ENCODE data around the gene SLC30A10.
"Not testable (repeated sequence)": the region's sequence is repeated elsewhere in the genome, so short reads cannot be mapped to it uniquely, and the experiment has no call there.

The SLC30A10 gene

DNA sequence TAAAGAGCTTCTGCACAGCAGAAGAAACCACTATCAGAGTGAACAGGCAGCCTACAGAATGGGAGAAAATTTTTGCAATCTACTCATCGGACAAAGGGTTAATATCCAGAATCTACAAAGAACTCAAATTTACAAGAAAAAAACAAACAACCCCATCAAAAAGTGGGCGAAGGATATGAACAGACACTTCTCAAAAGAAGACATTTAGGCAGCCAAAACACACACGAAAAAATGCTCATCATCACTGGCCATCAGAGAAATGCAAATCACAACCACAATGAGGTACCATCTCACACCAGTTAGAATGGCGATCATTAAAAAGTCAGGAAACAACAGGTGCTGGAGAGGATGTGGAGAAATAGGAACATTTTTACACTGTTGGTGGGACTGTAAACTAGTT is 36.5 kb downstream of the SLC30A10 start:
- not testable (repeated sequence) for DNase-seq (ENCODE audit: low read depth)

DNA sequence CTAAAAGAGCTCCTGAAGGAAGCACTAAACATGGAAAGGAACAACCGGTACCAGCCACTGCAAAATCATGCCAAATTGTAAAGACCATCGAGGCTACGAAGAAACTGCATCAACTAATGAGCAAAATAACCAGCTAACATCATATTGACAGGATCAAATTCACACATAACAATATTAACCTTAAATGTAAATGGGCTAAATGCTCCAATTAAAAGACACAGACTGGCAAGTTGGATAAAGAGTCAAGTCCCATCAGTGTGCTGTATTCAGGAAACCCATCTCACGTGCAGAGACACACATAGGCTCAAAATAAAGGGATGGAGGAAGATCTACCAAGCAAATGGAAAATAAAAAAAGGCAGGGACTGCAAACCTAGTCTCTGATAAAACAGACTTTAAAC is 39.7 kb downstream of the SLC30A10 start:
- DNase-seq (ENCODE audit: low read depth), result not testable (repeated sequence)

DNA sequence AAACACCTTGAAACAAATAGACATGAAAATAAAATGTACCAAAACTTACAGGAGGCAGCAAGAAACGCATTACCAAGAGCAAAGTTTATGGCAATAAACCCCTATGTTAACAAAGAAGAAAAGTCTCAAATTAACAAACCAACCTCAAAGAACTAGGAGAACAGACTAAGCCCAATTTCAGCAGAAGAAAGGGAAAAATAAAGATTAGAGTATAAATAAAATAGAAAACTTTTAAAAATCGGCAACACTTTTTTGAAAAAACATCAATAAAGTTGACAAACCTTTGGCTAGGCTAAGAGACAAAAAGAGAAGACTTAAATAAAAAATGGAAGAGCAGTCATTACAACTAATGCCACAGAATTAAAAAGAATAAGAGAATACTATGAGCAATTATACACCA is 42.7 kb downstream of the SLC30A10 start:
- DNase-seq (ENCODE audit: low read depth), result no peak

DNA sequence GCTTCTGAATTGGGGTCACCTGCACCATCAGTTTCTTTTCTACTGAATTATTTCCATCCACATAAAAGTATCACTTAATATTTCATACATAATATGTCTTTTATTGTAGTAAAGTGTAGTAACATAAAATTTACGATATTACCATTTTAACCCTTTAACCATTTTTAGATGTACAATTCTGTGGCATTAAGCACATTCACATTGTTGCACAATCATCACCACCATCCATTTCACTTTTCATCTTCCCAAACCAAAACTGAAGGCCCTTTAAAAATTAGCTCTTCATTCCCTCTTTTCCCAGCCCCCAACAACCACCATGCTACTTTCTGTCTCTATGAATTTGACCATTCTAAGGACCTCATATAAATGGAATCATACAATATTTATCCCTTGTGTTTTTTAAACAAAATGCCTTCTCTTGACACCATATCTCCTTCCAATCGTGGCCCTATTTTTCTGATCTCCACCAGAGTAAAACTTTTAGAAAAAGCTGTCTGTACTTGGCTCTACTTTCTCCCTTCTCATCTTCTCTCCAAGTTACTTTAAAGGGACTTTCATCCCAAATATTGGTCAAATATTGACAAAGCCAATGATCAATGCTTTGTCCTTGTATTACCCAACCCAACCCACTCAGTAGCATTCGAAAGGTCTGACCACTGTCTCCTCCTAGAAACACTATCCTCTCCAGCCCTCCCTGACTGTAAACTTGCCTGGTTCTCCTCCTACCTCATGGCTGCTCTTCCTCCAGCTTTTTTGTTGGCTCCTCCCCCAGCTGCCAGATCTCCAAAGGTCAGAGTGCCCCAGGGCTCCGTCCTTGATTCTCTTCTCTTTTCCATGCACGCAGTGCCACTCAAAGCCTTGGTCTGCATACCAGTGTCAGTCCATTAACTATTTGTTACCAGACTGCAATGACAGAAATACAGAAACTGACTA is 44.7 kb downstream of the SLC30A10 start:
- DNase-seq (ENCODE audit: low read depth), result no peak

DNA sequence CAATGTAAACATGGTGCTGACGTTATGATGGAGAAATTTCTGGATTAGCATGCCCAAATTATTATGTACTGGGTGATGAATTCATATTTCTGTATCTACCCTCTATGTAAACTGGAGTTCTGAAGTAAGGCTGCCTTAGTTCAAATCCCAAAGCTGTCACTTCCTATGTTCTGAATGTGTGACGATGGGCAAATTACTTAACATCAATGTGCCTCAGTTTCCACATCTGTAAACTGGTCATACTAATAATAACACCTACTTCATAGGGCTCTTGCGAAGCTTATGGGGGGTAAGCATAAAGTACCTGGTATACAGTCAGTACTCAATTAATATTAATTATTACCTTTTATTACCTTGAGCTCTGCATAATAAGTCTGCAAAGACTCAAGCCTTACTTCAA is 45.6 kb downstream of the SLC30A10 start:
- no peak for DNase-seq (ENCODE audit: low read depth)

DNA sequence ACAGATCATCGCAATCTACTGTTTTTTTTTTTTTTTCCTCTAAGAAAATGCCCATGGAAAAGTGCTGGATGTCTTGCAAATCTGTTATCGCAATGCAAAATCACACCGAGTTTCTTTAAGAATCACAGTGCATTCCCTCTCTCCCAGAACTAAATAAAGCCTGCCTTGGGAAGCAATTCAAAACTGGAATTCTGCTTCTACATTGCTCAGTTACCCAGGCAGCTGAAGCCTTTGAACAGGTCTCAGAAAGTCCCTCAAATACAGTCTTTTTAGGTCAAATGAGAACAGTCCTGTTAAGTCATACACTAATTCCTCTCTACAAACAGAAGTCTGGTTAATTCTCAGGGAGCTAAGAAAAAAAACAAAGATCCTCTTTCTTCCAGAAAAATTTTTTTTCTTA is 46.3 kb downstream of the SLC30A10 start:
- no peak for DNase-seq (ENCODE audit: low read depth)

DNA sequence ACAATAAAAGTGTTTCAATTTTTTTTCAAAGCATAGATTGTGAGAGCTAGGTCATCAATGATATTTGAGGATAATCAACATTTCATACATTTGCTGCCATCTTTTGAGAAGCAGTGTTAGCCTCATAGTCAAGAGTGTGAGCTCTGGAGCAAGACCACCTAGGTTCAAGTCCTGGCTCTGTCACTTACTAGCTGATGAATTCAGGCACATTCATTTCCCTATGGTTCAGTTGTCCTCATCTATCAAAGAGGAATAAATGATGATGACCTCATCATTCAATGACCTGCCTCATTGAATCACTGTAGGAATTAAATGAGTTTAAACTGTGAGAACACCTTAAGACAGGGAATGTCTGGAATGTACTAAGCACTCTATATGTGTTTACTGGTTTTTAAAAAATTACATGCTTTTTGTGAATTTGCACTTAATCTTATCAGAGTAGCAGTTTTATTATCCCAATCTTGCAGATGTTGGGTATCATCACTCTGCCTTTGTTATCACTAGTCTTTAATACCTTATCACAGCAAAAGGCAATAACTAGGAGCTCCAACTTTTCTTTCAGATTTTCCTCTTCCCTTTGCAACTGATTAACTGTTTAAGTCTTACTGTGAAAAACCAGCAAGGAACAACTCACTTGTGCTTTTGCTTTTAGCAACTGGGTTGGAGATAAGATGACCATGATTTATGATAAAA is 47.4 kb downstream of the SLC30A10 start:
- DNase-seq (ENCODE audit: low read depth), result no peak

DNA sequence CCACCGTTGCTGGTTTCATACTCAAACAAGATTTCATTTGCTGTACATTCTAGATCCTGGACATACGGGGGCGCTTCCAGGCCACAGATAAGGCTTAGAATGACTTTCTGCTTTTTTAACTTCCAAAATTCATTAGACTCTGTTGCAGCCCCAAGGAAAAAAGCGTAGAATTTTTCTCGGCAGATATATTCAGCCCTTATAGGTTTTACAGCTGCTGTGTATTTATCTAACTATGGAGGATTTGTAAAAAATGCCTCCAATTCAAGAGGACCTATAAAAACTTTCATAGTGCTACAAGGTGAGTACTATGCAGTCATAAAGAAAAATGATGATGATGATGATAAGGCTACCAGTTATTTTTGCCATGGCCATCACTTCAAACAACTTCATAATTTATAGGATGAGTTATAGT is 51.6 kb downstream of the SLC30A10 start:
- DNase-seq (ENCODE audit: low read depth), result no peak

DNA sequence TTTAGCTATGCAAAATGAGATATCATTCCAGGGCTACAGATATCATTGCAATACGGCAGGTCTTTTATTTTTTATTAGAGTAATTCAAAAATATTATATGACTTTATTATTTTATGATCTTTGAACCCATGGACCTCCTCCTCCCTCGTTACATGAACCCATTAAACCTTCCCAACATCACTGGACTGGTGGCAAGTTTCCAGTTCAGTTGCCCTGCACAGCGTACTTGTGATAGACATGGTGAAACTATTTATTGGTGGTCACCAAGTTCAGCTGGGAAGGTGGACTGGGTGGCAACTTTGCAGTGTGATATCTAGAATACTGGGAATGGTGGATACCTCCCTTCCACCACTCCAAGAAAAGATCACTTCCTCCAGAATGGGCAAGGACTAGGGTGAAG is 52.5 kb downstream of the SLC30A10 start:
- no peak for DNase-seq (ENCODE audit: low read depth)

DNA sequence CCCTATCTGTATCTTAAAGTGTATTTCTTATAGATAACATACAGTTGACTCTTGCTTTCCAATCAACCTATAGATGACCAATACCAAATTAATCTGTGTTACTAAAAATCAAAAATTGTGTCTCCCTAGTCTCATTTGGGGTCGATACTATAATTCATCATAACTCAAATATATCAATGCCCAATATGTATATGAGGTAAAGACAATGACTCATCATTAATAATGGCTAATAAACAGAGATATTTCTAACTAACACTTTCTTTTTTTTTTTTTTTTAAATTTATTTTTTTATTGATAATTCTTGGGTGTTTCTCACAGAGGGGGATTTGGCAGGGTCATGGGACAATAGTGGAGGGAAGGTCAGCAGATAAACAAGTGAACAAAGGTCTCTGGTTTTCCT is 55.8 kb downstream of the SLC30A10 start:
- DNase-seq (ENCODE audit: low read depth), result not testable (repeated sequence)

DNA sequence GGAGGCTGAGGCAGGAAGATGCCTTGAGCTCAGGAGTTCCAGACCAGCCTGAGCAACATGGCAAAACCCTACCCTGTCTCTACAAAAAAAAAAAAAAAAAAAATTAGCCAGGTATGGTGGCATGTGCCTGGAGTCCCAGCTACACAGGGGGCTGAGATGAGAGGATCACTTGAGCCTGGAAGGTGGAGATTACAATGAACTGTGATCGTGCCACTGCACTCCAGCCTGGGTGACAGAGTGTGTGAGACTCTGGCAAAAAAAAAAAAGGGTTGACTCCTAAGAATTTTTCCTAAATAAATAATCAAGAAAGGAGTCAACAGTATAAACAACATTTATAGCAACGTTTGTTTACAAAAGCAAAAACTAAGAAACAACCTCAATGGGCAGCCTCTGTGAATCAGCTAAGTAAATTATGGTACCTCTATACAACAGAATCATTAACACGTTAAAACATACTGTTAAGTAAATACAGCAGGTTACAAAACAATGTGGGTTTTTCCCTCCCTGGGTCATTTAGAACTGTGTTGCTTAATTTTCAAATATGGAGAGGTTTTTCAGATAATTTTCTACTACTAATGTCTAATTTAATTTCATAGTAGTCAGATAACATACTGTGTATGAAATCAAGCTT is 56.8 kb downstream of the SLC30A10 start:
- no peak for DNase-seq (ENCODE audit: low read depth)

DNA sequence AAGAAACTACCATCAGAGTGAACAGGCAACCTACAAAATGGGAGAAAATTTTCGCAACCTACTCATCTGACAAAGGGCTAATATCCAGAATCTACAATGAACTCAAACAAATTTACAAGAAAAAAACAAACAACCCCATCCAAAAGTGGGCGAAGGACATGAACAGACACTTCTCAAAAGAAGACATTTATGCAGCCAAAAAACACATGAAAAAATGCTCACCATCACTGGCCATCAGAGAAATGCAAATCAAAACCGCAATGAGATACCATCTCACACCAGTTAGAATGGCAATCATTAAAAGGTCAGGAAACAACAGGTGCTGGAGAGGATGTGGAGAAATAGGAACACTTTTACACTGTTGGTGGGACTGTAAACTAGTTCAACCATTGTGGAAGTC is 59.7 kb downstream of the SLC30A10 start:
- not testable (repeated sequence) for DNase-seq (ENCODE audit: low read depth)
